Activated CD8-positive, alpha-beta memory T cell treated with anti-CD3 and anti-CD28 coated beads, Interleukin-2, amount 50 U/mL, for 24 hours (primary cell): Measurements from ENCODE around the gene GPR82.
"Not testable (repeated sequence)": the region's sequence is repeated elsewhere in the genome, so short reads cannot be mapped to it uniquely, and the experiment has no call there.

ENCODE experiments used
- DNase-seq: peaks from one replicate; pipeline ENCODE4 v3.0.0-alpha.2; 2020; ENCODE audit errors: extremely low read depth

Gene GPR82

GRCh38 chrX:41723826-41724225 is at the start of gene GPR82:
GPR82 (plus strand) TSS chrX:41724181; CDS start chrX:41727027, 2,846 bp downstream.
- DNase-seq, result no peak

- DNase-seq, result not testable (repeated sequence)
These were observed 47.6 kb upstream of the GPR82 start for GRCh38 chrX:41676361-41676760.

DNA sequence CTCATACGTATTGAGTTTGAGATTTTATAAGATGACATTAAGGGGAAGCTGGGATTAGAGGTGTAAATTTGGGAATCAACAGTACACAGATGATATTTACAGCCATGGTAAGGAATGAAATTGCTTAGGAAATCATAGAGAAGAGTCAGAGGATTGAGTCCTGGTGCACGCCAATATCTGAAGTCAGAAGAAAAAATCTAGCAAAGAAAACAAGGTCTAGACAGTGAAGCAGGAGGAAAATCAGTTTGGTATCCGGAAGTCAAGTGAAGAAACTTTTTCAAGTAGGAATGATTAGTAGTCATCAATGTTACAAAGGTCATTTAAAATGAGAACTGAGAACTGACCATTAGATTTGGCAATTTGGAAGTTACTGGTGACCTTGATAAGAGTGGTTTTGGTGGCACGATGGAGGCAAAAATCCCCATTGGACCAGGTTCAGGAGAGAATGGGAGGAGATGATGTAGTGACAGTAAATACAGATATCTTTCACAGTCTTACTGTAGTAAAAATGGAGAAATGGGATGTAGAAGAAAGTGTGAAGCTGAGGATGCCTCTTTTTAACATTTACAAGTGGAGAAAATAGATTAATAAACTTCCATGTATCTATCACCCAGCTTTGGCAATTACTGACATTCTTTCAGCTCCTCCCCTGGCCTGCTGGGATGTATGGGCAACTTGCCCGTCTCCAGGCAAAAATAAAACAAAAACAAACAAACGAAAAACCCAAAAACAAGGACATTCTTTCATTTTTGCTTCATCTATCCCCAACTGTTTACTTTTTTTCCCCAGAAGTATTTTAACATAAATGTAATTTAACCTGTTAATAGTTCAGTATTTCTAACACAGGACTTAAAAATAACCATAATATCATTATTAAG is 46.6 kb upstream of the GPR82 start:
- DNase-seq, result no peak

DNA sequence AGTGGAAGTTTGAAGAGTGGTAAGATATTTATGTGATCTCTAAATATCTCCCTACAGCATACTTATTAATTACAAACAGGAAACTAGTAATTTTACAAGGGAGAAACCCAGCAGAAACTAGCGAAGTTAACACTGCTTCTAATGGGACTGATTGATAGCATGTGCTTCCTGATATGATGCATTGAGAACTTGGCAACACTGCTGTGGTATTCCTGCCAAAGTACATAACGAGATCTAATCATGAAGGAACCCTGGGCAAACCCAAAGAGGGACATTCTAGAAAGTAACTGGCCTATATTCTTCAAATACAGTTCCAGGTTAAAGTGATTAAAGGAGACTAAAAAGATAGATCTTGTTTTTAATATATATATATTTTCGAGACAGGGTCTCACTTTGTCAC is 39.8 kb upstream of the GPR82 start:
- DNase-seq, result no peak

DNA sequence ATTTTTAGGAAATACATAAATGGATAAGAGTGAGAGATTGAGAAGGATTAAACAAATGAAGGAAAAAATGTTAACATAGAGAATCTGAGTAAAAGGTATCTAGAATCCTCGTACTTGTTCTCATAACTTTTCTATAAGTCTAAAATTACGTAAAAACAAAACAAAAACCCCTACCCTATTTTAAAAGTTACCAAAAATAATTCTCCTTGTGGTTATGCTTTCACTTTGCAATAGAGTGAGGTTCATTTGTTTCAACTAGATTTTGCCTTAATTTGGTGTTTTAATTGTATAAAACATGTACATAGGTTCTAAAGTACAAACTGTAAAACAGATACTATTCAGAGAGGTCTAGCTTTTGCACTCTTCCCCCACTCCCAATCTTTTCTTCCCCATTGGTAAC is 39.0 kb upstream of the GPR82 start:
- no peak for DNase-seq

DNA sequence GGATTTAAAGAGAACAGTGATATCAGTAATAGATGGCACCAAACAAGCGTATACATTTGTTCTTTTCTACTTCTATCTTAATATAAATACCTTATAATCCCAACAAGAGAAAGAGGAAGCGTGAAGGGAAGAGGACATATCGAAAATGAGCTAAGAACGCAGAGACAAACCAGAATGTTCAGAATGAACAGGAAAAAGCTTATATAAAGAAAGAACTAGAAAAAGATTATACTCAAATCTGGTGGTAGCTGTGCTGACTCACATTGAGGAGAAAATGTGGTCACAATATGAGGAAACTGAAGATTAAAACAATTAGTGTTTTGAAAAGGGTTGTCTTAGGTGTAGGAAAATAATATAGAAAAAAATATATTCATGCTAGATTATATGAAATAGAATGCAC is 37.2 kb upstream of the GPR82 start:
- no peak for DNase-seq

DNA sequence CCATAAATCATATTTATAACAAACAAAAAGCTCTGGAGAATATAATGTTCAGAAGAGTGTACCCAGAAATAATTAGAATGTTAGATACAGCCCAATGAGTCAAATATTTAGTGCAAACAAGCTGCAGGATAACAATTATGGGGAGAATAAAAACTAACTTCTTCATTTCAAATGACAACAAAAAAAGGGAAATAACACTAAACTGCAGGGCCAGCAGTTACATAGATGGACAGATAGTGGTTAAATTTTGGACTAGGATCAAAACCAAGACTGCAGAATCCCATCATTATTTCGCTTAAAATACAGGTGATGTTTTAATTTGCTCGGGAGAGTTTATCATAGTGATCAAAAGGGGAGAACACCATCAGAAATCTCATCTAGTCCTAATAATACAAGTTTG is 35.8 kb upstream of the GPR82 start:
- no peak for DNase-seq

- DNase-seq, result no peak
These were observed 35.1 kb upstream of the GPR82 start, which contains the start of gene GPR34 for GRCh38 chrX:41688835-41689234. GPR34 (plus strand) TSS chrX:41688973; CDS start chrX:41695634, 6,661 bp downstream.

DNA sequence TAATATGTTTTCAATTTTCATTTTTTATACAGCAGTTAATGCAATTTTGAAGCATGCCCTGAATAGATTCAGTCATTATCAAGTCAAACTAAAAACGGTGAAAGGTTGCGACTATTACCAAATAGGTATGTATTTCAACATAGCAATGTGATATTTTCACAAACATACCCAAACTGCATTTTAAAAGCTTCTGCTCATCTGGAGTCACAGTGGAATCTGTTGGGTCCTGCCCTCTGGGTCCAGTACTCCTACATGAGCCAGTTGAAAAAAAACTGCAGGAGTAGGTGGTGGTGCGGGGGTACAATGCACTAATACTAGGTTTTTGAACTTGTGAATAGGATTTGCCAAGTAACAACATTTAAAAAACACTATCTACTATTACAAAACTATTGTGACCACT is 34.3 kb upstream of the GPR82 start:
- no peak for DNase-seq

DNA sequence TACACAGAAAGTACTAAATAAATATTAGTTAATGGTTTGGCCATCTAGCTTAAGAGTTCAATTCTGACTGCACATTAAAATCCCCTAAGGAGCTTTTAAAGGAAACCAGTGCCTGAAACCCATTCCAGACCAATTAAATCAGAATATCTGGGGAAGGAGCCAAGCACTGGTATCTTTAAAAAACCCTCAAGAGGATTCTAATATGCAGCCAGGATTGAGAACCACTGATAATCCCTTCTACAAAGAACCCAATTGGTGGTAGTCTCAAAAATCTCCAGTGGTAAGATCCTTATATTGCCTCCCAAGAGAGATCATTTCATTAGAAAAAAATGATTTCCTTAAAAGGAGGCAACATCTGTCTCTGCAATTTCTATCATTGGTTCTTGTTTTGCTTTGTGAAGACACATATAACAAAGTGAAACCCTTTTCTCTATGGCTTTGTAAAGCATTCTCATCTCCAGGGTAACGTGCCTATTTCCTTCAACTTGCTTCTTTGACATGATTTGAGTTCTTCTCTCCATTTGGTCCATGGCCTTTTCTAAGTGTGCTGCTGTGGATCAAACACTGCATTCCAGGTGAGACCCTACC is 31.7 kb upstream of the GPR82 start:
- DNase-seq, result no peak

GRCh38 chrX:41693024-41693423 is 31.0 kb upstream of the GPR82 start:
- no peak for DNase-seq

GRCh38 chrX:41695426-41695825 is 28.6 kb upstream of the GPR82 start:
- no peak for DNase-seq

GRCh38 chrX:41703574-41704029 is 20.4 kb upstream of the GPR82 start:
- DNase-seq, result no peak

- DNase-seq, result no peak
These were observed 18.9 kb upstream of the GPR82 start for GRCh38 chrX:41705042-41705441.

DNA sequence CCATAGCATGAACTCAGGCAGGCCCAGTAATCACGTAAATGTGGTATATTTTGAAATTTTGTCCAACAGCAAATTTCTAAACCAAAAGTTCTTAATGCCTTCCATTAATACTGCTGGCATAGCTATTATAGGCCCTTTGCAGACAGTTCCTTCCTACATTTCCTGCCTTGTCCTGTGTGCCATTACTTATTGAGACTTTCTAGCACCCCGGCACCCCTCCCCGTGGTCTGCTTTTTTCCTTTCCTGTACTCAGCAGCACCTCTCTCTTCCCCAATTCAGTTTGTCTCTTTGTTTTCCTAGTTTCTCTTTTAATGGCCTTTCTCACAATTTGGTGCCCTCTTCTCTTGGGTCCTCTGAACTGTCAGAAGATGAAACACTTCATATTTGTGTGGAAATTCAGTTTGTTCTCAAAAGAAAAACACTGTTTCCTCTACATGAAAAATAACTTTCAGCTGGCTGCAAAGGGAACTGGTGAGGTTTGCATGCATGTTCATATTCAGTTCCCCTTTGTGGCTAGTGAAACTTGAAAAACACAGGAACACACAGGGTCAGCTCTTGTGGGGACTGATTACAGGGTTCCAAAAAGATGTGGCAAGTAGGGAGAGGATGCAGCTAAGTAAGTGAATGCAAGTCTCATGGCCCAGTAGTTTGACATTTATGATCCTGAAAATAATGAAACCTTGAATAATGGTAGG is 18.2 kb upstream of the GPR82 start:
- no peak for DNase-seq

- DNase-seq, result no peak
These were observed 16.8 kb upstream of the GPR82 start for GRCh38 chrX:41707218-41707617.

DNA sequence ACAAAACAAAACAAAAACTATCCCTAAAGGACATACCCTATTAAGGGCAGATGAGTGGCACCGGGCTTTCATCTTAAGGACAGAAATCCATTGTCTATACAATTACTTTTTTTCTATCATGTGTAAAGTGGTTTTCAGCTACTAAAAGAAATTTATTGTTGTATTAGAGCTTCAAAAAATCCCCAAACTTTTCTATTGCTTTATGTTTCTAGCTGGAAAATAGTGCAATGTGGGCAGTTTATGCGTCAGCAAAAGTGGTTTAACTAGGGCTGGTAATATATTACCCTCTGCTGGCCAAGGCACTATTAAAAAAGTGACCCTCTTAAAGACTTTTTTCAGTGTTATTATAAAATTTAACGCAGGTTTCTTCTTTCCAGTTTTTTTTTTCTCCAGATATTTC is 15.5 kb upstream of the GPR82 start:
- no peak for DNase-seq

DNA sequence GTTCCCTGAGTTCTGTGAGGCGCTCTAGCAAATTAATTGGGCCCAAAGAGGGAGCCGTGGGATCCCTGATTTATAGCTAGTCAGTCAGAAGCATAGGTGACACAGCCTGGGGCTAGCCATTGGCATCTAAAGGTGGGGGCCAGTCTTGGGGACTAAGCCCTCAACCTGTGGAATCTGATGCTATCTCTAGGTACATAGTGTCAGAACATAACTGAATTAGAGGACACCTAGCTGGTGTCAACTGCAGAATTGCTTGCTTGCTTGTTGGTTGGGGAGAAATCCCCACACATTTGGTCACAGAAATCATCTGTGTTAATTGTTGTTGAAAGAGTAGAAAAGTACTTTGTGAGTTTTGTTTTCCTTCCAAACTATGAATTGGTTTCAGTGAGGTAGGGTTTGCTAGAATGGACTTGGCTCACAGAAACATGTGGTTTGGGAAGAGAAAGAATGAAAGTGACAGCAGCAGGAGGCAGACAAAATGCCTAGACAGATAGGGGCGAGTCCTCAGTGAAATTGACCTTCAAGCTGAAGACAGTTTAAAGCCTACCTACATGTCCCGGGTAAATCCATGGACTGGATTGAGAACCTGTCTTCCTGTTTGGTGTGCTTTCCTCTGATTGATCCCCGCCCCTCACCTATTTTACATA is 12.8 kb upstream of the GPR82 start:
- DNase-seq, result no peak

DNA sequence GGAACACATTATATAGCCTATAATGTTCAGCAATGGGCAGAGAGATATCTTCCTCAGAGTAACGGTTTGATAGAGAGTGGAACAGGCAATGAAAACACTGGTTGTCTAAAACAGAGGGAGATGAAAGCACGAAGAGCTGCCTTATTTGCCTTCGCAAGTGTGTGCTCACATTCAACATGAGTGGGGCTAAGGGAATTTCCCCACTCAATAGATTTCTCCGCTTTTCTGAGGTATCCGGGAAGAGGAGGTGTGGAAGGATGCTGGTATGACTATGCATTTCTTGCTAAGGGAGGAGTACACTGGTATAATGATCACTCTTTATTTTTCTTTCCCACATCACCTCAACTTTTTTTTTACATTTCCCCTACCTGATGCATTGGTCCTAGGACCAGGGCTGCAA is 7.8 kb upstream of the GPR82 start:
- DNase-seq, result no peak

DNA sequence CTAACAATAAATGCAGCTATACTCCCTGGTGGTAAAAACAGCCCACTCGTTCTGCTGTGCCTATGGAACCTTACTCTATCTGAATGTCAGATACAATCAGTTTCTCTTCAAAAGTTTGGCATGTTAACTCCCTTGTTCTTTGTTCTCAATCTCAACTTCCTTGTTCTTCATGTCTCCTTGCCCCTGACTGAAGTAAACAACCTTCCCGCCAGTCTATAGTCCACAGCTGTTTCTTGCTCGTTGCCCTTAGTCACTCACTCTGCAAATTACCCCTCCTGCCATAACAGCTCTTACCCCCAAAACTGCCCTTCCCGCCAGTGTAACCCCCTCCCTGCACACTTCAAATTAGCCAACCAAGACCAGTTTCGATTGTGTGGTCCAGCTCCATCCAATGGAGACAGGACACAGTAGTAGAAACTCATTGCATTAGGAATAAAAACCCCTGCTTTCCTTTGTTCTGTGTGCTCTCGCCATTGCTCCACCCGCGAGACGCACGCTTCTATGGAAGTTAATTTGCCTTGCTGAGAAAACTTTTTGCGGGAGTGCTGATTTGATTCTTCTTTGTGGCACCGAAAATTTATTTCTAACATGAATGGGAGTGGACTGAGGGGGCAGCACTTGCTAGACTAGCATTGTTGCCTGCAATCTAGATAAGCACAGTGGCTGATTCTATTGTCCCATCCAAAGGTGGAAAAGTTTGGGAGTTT is 7.1 kb upstream of the GPR82 start:
- no peak for DNase-seq

GRCh38 chrX:41718481-41719235 is 5.3 kb upstream of the GPR82 start:
- no peak for DNase-seq
